Measurements from ENCODE around the gene FAM135A.

The FAM135A gene

DNA sequence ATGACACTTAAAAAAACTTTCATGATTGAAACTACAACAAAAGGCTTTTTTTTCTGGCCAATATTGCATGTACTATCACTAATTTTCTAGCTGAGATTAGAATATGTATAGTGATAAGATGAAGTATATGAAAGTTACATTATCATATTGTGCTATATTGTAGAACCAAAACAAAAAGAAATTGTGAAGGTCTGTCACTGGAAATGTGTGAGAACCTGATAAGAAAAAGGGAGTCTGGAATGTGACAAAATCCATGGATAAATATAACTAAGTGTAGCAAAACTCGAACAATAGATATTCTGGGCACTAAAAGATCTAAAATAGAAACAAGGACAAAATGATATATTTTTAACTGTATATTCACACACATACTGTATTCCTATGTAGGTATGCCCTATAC, 36.7 kb upstream of the FAM135A start:
- TF ChIP-seq, protein P1, sequence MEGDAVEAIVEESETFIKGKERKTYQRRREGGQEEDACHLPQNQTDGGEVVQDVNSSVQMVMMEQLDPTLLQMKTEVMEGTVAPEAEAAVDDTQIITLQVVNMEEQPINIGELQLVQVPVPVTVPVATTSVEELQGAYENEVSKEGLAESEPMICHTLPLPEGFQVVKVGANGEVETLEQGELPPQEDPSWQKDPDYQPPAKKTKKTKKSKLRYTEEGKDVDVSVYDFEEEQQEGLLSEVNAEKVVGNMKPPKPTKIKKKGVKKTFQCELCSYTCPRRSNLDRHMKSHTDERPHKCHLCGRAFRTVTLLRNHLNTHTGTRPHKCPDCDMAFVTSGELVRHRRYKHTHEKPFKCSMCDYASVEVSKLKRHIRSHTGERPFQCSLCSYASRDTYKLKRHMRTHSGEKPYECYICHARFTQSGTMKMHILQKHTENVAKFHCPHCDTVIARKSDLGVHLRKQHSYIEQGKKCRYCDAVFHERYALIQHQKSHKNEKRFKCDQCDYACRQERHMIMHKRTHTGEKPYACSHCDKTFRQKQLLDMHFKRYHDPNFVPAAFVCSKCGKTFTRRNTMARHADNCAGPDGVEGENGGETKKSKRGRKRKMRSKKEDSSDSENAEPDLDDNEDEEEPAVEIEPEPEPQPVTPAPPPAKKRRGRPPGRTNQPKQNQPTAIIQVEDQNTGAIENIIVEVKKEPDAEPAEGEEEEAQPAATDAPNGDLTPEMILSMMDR (IDR thresholded peaks at IDR 0.05): no peak

GRCh38 chr6:70377372-70377771, 35.9 kb upstream of the FAM135A start:
- TF ChIP-seq, protein P1 (IDR thresholded peaks at IDR 0.05): no peak

DNA sequence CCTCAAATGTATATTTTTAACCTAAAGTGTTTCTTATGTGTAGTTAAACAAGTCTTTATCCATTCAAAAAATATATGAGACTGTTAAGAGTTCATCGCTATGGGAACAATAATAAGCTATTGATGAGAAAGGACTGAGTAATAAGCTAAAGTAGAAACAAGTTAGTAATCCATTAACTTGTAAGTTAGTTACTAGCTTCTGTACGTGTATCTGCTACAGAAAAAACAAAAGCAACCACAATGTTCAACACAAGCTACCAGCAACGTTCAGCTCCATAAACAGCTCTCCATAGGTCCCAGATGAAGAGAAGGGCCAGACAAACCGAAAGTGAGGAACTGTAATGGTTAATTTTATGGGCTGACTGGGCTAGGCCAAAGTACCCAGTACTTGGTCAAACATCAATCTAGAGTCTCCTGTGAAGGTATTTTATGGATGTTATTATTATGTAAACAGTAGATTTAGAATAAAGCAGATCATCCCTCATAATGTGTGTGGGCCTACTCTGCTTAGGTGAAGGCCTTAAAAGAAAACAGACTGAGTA, 33.8 kb upstream of the FAM135A start:
- TF ChIP-seq, protein P1 (IDR thresholded peaks at IDR 0.05): no peak

DNA sequence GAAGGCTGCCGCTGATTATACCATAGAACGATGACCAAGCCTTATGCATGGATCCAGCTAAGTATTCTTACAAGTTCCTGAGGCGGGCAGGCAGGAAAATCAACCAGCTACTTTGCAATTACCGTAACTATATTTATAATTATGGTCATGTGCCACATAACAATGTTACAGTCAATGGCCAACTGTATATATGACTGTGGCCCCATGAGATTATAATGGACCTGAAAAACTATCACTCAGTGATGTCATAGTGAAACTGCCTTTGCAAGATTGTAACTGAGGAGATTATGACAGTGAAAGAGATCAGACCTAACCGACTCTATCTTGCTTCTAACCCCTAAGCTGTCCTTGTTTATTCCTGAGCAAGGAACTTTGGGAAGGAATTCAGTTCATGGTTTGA, 33.1 kb upstream of the FAM135A start:
- TF ChIP-seq, protein P1 (IDR thresholded peaks at IDR 0.05): no peak

GRCh38 chr6:70380771-70381416, 32.4 kb upstream of the FAM135A start:
- TF ChIP-seq, protein P1 (IDR thresholded peaks at IDR 0.05): no peak

DNA sequence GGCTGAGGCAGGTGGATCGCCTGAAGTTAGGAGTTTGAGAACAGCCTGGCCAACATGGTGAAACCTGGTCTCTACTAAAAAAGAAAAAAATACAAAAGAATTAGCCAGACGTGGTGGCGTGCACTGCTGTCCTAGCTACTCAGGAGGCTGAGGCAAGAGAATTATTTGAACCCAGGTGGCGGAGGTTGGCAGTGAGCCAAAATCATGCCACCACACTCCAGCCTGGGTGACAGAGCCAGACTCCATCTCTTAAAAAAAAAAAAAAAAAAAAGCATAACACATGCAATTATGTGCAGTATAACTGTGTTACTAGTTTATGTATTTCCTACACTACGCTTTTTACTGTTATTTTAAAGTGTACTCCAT, 31.9 kb upstream of the FAM135A start:
- TF ChIP-seq, protein P1 (IDR thresholded peaks at IDR 0.05): no peak

- TF ChIP-seq, protein P1 (IDR thresholded peaks at IDR 0.05): no peak
Observed at GRCh38 chr6:70385901-70386300, 27.4 kb upstream of the FAM135A start.

GRCh38 chr6:70388814-70389213, 24.5 kb upstream of the FAM135A start:
- TF ChIP-seq, protein P1 (IDR thresholded peaks at IDR 0.05): no peak
